GM19372 (cell line): ENCODE results near the gene ALLC.

Experiments
- ATAC-seq: cut with Tn5 transposase; IDR thresholded peaks from one replicate; pipeline ENCODE4 v1.9.1; 2021; ENCODE audit warnings: mild to moderate bottlenecking, low read depth, moderate library complexity; ENCODE audit not compliant: unreplicated experiment

Gene ALLC

DNA sequence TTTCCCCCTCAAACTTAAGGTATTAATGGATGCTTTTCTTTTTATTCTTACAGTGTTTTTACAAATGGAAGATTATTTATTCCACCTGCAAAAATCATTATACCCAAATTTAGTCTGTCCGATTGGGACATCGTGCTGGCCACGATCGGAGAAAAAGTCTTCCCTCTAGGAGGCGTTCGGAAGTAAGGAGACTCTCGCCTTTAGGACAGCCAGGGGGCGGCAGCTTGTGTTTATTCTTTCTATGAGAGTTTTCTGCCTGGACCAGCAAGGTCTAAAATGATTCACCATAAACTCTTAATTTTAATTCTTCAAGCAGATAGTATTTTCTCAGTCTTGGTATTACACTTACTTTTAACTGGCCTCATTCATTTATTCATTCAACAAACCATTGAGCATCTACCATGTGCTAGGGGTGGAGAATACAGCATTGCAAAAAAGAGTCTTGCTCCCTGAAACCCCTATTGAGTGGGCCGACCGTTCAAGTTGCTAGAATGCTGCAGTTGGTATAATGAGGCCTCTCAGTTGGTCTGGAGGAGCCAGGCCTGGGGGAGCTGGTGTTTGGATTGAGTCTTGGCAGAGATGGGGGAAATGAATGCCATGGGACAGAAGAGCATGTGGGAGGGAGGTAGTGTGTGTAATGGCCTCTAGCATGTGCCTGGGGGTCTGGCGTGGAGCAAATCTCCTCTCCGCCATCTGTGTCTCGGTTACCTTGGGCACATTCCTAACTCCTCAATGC, 84.0 kb downstream of the ALLC start:
- no peak for ATAC-seq

DNA sequence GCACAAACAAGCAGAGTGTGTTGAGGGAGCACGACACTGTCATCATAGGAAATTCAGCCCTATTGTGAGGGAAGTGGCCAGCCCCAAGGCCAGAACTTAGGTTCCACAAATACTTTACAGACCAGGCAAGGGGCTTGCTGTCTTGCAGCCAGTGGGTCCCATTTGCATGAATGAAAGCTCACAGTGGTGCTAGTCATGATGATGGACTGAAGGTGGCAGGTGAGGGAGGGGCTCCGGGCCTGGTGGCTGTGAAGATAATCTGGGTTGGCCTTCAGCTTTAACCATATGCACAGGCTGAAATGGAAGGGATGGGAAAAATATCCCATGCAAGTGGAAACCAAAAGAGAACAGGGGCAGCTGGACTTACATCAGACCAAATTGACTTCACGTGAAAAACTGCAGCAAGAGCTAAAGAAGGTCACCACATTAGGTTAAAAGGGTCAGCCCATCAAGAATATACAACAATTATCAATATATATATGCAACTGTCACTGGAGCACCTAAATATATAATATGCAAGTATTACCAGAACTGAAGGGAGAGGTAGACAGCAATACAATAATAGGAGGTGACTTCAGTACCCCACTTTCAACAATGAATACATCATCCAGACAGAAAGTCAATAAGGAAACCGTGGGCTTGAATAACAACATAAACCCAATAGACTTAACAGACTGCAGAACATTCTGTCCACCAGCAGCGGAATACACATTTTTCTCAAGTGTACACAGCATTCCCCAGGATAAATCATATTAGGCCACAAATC, 84.9 kb downstream of the ALLC start:
- no peak for ATAC-seq

DNA sequence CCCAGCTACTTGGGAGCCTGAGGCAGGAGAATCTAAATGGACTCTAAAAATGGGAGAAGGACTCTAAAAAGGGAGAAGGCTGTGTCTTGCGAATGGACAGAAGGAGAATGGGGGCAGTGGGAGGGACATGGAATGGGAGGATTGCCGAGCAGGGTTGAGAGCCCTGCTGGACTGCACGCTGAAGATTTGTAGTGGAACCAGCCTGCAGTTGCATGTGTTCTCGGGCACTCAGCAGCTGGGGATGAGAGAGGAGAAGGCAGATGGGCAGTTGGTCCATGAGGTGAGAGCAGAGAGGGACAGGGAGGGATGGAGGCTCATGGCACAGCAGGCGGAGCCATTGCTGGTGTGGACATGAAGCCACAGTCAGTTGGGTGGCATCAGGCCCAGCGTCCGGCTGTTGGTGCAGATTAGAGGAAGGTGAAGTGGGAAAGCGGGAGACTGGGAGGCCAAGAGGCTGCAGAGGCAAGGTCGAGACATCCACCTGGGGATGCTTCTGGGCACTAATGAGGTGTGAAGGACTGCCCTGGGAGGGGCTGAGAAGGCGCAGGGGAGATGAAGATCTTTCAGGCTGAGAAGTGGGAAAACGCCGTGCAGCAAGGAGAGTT, 86.1 kb downstream of the ALLC start:
- no peak for ATAC-seq

DNA sequence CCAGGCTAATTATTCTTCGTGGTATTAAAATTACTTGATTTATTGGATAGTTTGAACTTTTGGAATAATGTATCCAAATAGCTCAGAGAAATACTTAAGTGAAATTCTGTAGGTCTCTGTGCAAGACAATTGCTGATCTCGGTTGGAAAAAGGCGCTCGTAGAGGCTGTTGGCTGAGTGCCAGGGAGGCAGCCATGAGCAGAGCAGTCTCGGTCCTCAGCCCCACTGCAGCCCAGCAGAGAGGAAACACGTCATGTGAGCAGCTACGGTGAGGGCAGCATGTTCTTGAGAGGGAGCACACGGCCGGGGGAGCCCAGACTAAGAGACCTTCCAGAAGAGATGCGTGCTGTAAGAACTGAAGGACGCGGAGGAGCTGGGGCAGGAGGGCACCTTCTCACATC, 87.9 kb downstream of the ALLC start:
- no peak for ATAC-seq

DNA sequence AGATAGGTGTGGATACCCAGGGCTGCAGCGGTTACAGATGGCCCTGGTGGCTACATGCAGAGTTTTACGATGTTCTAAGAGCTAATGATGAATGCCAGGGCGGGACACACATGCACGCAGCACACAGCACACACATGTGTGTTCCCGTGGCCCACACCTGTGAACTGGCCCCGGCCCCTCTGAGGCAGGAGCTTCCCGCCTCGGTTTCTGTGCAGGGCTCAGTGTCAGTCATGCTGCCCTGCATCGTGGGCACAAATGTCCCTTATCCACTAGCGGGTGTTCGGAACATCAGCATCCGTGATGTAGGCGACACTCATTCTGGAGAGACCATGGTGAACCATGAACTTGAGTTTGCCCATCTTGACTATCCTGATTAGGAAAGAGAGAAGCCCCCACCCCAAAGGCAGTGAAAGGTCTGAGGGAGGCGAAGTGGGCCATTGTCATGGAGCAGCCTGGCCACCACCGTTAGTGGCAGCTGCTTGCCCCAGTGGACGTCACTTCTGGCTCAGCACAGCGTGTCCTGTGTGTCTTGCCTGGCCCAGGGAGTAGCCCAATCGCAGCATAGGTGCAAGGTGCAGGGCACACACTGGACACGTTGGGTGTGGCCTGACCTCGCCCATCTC, 89.1 kb downstream of the ALLC start:
- ATAC-seq: no peak

DNA sequence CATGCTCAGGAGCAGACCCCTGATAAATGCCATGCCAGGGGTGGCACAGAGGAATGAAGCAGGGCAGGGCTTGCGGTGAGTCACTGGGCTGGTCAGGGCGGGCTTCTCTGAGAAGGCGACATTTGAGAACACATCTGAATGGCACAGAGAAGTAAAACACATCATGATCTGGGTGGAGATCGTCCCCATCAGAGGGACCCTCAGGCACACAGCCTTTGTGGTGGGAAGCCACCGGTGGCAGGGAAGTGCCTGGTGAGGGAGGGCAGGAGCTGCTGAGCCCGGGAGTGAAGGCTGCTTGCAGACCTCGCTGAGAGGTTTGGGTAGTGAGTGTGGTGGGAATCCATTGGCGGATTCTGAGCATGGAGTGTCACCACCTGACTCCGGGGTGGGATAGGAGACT, 89.8 kb downstream of the ALLC start:
- no peak for ATAC-seq

DNA sequence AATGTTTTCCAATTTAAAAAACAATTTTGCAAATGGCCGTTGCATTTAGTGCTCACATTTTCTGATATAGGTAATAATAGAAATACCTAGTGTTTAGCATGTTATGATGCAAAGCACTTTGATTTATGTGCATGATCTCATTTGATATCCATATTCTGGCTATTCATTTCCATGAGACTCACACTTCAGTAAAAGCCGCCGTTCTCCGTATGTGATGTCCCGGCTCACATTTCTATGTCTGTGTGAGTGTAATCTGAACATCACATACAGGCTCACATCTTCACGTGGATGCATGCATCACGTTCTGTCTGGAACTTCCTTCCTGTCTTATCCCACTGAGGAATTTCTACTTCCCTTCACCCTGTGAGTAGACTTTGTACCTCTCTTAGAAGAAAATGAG, 91.2 kb downstream of the ALLC start:
- ATAC-seq: no peak

DNA sequence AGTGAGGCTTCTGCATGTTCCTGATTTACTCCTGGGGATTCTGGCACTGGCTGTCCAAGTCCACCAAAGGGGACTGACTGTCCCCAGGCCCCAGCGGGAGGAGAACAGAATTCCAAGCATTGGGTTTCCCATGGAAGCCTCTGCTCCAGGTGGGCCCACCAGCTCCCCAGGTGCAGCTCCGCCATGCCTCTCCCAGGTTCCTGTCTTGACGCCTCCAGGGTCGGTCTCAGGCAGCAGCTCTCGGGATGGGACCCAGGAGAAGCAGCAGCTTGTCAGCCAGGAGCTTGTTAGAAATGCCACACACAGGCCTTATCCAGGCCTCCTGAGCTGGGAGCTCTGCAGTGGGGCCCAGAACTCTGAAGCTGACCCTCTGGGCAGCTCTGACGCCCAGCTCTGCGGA, 93.3 kb downstream of the ALLC start:
- no peak for ATAC-seq

DNA sequence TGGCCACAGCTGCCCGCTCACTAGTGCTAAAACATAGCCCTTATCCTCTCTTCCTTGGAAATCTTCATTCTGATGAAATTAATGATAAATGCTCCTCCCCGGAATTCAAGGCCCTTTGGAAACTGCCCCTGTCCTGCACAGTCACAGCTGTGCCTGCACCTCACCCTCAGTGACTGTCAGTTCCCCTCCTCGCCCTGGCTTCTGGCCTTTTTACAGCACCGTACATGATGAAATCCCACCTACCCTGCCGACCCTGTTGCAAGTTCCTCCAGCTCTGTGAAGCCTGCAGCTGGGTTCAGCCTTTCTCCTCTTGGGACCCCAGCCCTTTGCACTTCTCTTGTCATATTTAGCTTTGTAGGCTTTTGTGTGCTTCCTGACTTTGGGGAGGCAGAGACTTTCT, 93.8 kb downstream of the ALLC start:
- no peak for ATAC-seq
